Cerebellar nuclear complex (tissue), 1 donor: Measurements from ENCODE around the gene URAD.

Experiments
- DNase-seq, 2 experiments: peaks; one replicate each; lab custom pipeline; 2025; lab: John Stamatoyannopoulos, UW

The URAD gene

DNA sequence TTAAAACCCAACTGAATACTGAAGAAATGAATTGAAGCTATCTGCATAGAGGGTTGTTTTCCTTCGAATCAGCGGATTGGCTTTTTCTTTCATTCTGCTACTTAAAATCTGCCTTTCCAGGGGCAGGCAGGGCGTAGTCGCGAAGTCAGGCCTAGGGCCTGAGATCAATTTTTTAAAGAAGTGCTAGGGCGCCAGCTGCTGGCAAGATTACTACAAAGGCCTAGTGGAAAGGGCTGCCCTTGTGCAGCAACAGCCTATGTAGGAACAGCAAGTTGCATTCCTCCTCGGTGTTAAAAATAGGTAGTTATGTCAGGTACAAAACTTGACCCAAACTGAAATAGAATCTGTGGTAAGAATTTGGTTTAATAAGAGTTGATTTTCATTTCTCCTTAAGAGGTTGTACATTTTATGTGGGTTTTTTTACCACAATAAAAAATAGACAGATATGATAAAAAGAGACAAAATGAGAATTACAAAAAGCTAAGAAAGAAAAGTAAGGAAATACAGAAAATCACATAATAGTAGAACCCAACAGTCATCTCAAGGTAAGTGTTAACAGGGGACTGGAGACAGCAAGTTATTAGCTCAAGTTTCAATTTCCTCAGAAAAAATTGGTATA is 9.5 kb upstream of the URAD start:
- DNase-seq, result no peak

DNA sequence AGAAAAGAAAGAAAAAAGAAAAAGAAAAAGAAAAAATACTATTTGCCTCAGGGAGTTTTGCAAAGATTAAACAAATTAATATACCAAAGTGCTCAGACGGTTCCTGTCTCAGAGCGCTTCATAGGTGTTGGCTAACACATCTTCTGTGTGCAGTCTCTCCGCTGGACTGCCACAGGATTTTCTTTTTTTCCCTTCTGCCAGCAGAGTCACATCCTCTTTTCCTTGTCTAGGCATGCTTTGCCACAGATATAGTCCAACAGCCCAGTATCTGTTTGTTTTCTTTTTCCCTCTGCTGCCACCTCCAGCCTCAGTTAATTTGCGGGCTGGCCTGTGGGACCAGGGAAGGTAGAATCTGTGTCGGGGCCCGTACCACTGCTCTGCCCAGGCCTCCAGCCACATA is 3.4 kb upstream of the URAD start:
- no peak for DNase-seq

- no peak for DNase-seq
These were observed 2.9 kb downstream of the URAD start for GRCh38 chr13:27985600-27985999.

GRCh38 chr13:27982361-27982760 is 6.1 kb downstream of the URAD start:
- no peak for DNase-seq

DNA sequence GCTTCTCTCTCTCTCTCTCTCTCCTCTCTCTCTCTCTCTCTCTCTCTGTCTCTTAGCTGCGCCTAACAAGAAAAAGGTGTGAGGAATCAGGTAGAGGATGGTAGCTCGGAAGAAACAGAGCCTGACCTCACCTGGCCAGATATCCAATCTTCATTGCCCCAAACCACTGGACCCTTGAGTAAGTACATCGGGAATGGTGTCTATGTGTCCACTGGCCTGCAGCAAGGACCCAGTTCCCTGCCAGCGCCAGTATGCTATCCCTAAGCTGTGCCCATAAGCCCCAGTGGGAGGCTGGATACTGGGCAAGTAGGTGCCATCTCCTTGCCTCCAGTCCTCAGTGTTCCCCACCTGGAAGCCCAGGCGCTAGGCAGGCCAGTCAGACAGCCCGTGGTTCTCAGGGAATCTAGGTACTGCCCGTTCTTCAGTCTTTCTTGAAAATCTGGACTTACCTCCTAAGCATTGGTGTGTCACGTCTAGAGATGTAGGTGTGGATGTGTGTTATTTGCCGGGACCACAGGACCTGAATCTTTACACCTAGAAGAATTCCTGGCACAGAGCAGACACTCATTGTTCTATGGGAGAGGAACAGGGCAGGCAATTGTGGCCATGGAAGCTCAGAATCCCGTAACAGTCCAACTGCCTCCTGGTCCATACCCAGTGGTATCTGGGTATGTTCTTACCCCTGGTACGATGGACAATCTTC is 7.3 kb downstream of the URAD start:
- no peak for DNase-seq

- DNase-seq, result no peak
These were observed 8.1 kb downstream of the URAD start for GRCh38 chr13:27980280-27980998.

GRCh38 chr13:27979765-27980279 is 8.7 kb downstream of the URAD start:
- DNase-seq, result no peak

DNA sequence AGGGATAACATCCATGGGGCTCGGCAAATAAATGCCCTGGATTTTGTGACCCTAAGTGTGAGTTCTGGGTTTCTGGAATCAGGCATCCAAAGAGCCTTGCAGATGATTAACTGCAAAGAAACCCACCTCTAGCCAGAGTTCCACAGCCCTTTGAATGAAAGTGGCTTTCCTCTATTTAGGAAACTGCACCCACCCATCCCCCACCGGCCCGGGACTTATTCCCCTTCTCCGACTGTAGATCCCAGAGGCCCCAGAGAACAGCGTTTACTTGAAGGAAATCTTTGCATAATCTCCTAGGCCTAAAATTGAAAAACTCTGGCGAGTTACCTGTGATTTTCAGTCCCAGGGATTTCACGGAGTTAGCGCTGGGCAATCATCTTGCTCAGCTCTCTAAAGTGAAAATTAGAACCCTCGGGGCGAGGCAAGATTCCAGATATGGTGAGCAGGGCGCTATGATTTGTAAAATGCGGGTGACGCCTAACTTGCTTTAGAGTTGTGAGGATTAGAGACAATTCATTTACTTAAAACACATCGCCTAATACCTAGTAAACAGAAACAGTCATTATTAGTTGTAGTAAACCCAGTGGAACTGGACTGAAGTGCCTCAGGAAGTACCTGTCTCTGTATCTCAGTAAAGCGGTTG is 9.4 kb downstream of the URAD start:
- DNase-seq, result no peak

DNA sequence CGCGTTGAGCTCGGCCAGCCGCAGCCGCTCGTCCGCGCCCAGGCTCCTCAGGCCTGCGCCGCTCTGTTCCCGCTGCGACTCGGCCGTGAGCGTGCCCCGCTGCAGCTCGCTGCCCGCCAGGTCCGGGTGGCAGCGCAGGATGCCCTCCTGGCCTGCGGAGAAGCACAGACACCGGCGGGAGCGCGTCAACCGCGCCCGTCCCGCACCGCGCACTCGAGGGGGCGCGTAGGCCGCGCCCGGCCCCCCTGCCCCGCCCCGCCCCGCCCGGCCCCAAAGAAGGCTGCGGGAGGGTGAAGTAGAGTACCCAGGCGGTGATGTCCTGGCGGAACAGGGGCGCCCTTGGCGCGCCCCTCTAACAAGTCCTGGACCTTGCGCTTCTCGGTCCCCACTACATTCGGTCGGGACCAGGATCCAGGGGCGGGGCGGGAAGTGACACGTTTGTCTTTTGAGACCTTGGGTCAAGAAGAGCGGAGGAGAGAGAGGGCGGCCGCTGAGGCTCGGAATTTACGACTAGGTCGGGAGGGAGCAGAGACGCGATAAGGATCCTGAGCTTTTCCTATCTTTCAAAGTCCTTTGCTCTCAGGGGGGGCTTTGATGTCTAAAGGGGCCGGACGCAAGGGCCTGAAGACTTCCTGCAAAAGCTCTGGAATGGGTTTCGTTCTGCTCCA is 10.1 kb downstream of the URAD start:
- no peak for DNase-seq

DNA sequence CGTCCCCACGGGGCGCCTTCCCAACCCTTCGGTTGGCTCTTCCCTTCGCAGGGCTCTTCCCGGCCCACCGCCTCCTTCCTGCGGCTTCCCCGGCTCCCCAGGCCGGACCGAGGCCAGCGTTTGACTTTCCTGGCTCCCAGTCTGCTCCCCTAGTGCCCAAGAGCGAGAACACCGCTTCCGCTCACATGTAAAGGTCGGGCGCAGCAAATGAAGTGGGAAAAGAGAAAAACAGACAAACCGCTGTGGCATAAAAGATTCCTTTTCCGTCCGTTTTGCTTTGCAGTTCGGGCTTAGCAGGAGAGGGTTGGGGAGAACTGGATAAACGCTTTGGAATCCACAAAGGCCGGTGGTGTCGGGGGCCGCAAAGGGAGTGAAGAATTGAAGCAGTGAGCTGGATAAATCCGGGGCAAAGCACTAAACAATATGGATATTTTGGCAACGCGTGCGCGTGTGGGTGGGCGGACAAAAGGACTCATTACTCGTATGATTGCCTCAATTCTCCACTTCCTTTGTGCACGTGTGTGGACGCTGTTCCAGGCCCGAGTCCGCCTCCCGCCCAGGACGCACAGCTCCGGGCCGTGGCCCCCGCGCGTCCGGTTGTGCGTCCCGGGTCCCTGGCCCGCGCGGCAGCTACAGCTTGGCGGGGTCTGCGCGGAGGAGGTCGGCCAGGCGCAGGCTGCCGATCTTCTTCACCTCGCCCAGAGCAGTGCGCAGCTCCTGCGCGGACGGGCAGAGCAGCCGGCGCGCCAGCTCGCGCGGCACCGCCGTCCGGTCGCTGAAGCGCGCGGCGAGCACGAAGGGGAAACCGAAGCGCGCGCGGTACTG is 10.8 kb downstream of the URAD start:
- DNase-seq, result no peak

DNA sequence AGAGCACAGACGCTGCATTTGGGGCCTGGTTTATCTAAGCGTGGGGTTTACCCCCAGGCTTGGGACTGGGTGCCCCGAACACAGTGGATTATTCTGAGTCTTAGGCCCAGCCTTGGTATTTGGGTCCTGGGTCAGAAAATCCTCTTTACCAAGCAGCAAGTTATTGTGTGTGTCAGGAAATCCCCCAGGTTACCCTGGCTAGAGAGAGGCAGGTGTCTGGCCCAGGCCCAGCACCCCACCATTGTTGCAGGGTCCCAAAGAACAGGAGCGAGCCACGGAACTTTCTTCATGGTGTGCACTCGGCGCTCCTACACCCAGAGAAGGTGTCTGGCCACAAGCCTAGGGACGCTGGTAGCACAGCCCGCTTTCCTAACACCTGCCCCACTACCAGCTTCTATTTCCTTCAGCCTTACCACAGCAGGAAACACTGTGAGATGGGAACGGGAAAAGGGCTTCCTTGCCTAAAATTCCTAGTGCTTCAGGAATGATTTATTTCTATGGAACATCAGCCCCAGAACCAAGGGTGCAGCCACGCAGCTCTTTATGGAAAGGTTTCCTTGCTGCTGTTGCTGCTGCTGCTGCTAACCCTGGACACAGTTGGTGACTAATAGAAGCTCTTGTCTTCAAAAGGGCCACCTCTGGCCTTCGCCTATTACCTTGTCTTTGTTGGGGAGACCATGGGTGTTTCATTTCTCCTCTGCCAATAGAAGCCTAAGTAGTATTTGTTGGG is 12.0 kb downstream of the URAD start:
- DNase-seq, result no peak

DNA sequence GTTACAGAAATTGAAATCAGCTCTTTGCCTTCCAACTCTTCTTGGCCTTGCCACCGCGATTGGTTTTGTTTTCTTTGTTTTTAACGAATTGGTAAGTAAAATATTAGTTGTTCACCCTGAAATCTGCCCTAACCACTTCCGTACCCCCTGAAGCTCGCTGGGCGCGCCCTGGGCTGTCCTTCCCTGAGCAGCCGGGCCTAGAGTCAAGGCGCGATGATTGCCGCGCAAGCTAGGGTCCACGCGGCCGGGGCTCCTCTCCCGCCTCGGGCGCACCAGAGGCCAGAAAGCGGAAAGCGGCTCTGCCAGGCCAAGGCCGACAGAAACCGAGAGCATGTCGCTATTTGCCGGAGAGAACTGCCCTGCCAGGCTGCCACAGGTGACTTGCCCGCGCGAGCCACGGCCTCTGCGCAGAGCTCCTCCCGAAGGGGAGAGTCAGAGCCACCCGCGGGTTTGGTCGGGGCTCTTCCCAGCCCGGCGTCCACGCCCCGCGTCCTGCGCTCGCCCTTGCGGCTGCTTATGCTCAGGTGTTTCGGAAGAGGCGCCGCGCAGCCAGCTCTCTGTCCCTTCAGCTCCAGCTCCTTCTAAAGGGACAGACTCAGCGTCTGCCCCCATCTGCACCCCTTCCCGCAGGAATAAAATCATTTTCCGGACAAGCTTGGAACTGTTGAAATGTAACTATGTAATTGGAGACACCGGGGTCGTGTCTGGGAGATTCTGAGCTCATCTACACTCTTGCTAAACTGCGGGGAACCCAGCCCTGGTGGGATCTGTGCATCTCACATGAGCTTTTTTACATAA is 12.7 kb downstream of the URAD start:
- DNase-seq, result no peak

GRCh38 chr13:27973961-27974662 is 14.4 kb downstream of the URAD start:
- no peak for DNase-seq

- DNase-seq, result no peak
These were observed 15.2 kb downstream of the URAD start for GRCh38 chr13:27973291-27973690.

DNA sequence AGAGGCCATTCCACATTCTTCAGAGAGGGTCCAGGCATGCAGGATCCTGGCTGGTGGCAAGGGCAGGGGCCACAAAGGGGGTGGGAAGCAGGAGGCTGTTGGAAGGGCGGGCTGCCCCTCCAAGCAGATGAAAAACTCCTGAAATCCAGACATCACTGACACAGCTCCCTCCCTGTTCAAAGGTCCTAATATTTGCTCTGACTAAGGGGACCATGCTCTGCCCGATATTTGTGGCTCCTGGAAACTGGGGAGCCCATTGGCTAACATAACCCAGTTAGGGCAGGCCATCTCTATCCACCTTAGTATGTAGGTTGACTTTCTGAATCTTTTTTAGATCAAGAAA is 16.0 kb downstream of the URAD start:
- DNase-seq, result no peak

GRCh38 chr13:27971776-27972477 is 16.6 kb downstream of the URAD start:
- no peak for DNase-seq

GRCh38 chr13:27971236-27971645 is 17.3 kb downstream of the URAD start:
- DNase-seq, result no peak
